ENCODE data around the gene SLC1A7. TPM values are rescaled to one million over a fixed set of nuclear protein-coding genes. Genes with fewer than 3 reads are reported as not detected.

The SLC1A7 gene
- total RNA-seq, 1 donor from 2014 or later: not detected

DNA sequence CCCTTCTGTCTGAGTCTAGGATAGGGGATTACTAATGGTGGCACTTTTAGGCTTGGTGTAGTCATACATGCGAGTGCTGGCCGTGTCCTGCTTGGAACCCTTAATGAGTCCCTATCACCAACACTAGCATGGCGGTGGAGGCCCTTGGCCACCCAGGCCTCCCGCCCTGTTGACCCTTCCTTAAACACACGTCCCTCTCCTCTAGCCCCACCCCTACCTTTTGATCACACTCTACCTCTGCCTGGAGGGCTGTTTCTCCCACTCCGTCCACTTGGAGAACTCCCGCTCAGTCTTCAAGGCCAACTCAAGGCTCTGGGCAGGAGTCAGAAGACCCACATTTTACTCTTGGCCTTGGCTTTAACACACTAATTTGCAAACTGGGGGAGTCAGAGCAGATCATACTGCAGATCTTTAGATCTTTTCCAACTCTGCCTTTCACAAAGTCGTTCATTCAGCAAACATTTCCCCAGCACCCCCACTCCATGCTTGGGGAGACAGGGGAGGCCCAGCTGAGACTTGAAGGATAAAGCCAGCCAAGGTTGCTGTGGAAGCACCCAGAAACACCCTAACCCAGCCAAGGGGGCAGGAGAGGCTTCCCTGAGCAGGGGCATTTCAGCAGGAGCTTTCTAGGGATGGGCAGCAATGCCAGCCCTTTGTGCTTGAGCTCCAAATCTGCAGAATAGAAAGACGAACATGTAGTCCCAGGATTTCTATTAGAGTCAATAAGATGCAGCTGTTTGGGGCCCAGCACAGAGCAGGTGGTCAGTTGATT lies 78.5 kb downstream of the SLC1A7 start:
- H3K27me3 ChIP-seq (ENCODE audit: control insufficient read depth, insufficient read depth, low read length): peaks cover 28% of the 10 kb centered on the region
- FAIRE-seq (no peak), DNase-seq (ENCODE audit: low read depth) (no peak)
- no peaks in the 10 kb centered on the region for H3K36me3 ChIP-seq (ENCODE audit: control insufficient read depth, insufficient read depth, low read length)
- no peak overlapping the region for H3K4me3 ChIP-seq (ENCODE audit: low read depth, low read length)
- TF ChIP-seq, protein P1, sequence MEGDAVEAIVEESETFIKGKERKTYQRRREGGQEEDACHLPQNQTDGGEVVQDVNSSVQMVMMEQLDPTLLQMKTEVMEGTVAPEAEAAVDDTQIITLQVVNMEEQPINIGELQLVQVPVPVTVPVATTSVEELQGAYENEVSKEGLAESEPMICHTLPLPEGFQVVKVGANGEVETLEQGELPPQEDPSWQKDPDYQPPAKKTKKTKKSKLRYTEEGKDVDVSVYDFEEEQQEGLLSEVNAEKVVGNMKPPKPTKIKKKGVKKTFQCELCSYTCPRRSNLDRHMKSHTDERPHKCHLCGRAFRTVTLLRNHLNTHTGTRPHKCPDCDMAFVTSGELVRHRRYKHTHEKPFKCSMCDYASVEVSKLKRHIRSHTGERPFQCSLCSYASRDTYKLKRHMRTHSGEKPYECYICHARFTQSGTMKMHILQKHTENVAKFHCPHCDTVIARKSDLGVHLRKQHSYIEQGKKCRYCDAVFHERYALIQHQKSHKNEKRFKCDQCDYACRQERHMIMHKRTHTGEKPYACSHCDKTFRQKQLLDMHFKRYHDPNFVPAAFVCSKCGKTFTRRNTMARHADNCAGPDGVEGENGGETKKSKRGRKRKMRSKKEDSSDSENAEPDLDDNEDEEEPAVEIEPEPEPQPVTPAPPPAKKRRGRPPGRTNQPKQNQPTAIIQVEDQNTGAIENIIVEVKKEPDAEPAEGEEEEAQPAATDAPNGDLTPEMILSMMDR (IDR thresholded peaks at IDR 0.05; ENCODE audit: insufficient read depth, low read length, severe bottlenecking): no peak

DNA sequence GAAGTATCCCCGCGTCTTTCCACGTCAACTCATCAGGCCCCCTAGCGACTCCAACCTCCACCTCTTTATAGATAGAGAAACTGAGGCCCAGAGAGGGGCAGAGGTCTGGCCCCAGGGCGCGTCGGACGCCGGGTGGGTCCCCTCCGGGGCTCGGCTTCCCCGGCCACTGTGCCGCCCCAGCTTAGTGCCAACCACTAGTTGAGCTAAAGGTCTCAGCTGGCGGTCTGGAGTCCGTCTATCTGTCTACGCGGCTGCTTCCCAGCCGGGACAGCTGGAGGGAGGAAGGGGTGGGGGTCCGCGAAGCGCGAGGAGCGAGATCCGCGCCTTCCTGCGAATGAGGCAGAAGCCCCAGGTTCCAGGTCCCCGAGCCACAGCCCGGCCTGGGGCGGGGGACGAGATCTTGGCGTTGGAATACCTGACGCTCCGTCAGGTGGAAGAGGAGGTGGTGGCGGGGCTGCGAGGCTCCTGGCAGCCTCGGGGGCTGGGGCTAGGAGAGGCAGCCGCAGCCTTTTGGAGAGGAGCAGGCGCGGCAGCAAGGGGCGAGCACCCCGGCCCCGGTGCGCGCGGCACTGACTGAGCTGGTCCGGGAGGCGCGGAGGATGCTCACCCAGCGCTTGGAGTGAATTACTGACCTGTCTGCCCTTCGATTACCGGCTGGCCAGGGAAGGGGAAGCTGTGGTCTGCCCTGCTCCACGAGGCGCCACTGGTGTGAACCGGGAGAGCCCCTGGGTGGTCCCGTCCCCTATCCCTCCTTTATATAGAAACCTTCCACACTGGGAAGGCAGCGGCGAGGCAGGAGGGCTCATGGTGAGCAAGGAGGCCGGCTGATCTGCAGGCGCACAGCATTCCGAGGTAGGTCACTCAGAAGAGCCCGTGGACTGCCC lies 79.5 kb downstream of the SLC1A7 start:
- no peak for DNase-seq (ENCODE audit: low read depth)
- TF ChIP-seq, protein P1 (IDR thresholded peaks at IDR 0.05; ENCODE audit: insufficient read depth, low read length, severe bottlenecking): no peak

DNA sequence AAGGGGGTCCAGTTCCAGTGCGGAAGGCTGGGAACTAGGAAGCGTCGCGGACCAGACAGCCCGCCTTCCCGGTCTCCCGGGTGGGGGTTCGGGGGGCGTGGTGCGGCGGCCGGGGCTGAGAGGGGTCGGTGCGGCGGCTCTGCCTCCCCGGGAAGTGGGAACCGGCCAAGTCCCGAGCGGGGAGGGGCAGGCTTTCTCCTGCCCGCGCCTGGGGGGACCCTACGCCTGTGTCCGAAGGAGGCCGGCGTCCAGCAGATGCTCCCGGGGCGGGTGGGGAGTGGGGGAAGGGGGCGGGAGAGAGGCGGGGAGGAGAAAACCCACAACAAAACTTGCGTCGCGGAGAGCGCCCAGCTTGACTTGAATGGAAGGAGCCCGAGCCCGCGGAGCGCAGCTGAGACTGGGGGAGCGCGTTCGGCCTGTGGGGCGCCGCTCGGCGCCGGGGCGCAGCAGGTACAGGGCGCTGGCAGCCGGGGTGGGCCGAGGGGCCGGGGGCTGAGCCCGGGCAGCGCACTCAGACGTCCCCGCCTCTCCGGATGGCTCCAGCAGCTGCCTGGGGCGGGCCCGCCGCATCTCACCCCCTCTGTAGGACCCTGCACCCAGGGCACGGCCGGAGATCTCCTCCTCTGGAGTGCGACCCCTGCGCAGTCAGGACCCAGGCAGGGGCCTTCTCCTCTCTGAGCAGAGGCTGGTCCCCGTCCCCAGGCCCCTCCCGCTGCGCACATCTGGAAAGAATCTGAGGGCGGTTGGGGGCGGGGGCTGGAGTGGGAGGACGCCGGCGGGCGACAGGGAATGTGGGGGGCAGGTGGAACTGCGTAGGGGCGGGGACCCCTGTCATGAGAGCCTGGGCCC lies 80.4 kb downstream of the SLC1A7 start, which contains the start of gene PODN:
Gene PODN (plus strand): TSS at position 355 of the 849 bp plus-strand sequence. CDS start 7,643 bp downstream, outside the sequence.
- TF ChIP-seq, protein P1 (IDR thresholded peaks at IDR 0.05; ENCODE audit: insufficient read depth, low read length, severe bottlenecking): no peak
- no peak for FAIRE-seq
- Histone ChIP-seq H3K36me3 (ENCODE audit: control insufficient read depth, insufficient read depth, low read length) (no peaks in the 10 kb centered on the region), H3K27me3 (ENCODE audit: control insufficient read depth, insufficient read depth, low read length) (peaks cover 28% of the 10 kb centered on the region), H3K4me3 (ENCODE audit: low read depth, low read length) (peak within 1 kb of the TSS; percentile 9)
- DNase-seq (ENCODE audit: low read depth): no peak

More for the DNA sequence above, 79.5 kb downstream of the SLC1A7 start:
- H3K36me3 ChIP-seq (ENCODE audit: control insufficient read depth, insufficient read depth, low read length): no peaks in the 10 kb centered on the region
- FAIRE-seq: no peak
- H3K4me3 ChIP-seq (ENCODE audit: low read depth, low read length): no peak overlapping the region
- H3K27me3 ChIP-seq (ENCODE audit: control insufficient read depth, insufficient read depth, low read length): peaks cover 28% of the 10 kb centered on the region

DNA sequence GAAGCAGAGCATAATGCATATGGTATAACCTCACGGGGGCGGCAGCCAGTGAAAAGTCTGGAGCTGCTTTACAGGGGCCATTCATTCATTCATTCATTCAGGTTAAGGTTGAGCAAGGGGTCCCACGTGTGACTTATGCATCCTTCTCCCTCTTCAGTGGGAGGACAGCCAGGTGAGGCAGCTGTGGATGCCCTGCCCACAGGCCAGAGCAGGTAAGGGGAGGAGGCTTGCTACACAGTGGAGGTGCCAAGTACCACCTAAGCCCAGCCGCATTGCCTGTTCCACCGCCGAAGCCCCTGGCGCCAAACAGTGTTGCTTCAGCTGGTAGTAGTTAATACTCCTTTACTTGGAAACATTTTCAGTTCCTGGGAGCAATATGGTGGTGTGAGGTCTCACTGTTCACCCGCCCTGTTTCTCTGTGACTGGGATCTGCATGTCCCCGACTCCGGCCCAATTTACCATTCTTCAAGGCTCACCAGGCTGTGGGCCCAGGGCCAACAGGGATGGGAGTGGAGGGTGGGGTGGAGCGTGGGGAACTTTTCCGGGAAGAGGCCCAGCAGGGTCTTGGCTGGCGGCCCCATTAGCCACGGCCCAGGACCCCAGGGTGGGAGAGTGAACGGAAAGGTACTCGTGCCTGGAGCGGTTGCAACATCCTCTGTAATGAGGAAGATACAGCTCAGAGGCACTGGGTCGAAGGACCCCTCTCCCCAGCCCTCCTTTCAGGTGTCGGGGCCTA lies 81.1 kb downstream of the SLC1A7 start:
- DNase-seq (ENCODE audit: low read depth) (no peak), FAIRE-seq (no peak)
- H3K27me3 ChIP-seq (ENCODE audit: control insufficient read depth, insufficient read depth, low read length): peaks cover 28% of the 10 kb centered on the region
- H3K4me3 ChIP-seq (ENCODE audit: low read depth, low read length): no peak overlapping the region
- no peaks in the 10 kb centered on the region for H3K36me3 ChIP-seq (ENCODE audit: control insufficient read depth, insufficient read depth, low read length)
- TF ChIP-seq, protein P1 (IDR thresholded peaks at IDR 0.05; ENCODE audit: insufficient read depth, low read length, severe bottlenecking): no peak

DNA sequence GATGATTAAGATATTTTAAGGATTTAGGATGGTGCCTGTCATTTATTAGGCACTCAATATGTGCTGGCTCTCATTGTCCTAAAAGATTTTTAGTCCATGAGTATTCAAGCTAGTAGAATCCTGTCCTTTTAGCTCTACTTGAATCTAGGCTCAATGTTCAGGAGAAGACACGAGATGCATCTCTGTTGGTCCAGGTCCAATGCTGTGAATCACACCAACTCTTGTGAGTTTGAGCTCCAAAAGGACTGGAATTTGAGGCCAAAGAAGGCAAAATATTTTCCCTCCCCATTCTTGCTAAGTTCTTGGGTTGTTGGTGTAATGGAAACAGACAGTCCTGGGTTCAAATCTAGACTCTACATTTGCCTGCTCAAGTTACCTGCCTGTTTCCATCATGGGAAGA lies 81.9 kb downstream of the SLC1A7 start:
- Histone ChIP-seq H3K4me3 (ENCODE audit: low read depth, low read length) (no peak overlapping the region), H3K27me3 (ENCODE audit: control insufficient read depth, insufficient read depth, low read length) (peaks cover 28% of the 10 kb centered on the region), H3K36me3 (ENCODE audit: control insufficient read depth, insufficient read depth, low read length) (no peaks in the 10 kb centered on the region)
- DNase-seq (ENCODE audit: low read depth): no peak
- FAIRE-seq: peak; percentile 43
- TF ChIP-seq, protein P1 (IDR thresholded peaks at IDR 0.05; ENCODE audit: insufficient read depth, low read length, severe bottlenecking): no peak
